Activated CD4-positive, alpha-beta T cell treated with anti-CD3 and anti-CD28 coated beads for 36 hours (primary cell): Measurements from ENCODE around the gene SPC24. TPM values are rescaled to one million over a fixed set of nuclear protein-coding genes. Genes with fewer than 3 reads are reported as not detected.
"Not testable (repeated sequence)": the region's sequence is repeated elsewhere in the genome, so short reads cannot be mapped to it uniquely, and the experiment has no call there.

Source experiments
- ATAC-seq: fragments of 200-7000 bp; cut with Tn5 transposase; one replicate; pipeline ENCODE4 v1.10.0; 2021; ENCODE audit warnings: mild to moderate bottlenecking, moderate library complexity
- CTCF ChIA-PET: fragments of 350-600 bp; sonication (Branson Sonifier 250); formaldehyde crosslinking; loops from one replicate; lab custom pipeline; 2021; ENCODE audit warnings: antibody characterized with exemption; lab: Charles Lee
- POLR2A ChIA-PET: fragments of 350-600 bp; sonication (Branson Sonifier 250); formaldehyde crosslinking; loops from one replicate; lab custom pipeline; 2021; ENCODE audit warnings: antibody characterized with exemption, inconsistent platforms; lab: Charles Lee
- DNase-seq: peaks from one replicate; pipeline ENCODE4 v3.0.0-alpha.2; 2020
- H3K27ac Mint-ChIP-seq: one replicate; pipeline ENCODE4 v1.8.0; 2021; ENCODE audit warnings: mixed read lengths
- H3K27me3 Mint-ChIP-seq: one replicate; pipeline ENCODE4 v1.8.0; 2021; ENCODE audit warnings: mixed read lengths
- H3K36me3 Mint-ChIP-seq: one replicate; pipeline ENCODE4 v1.8.0; 2021; ENCODE audit warnings: low read depth, mixed read lengths
- H3K4me1 Mint-ChIP-seq: one replicate; pipeline ENCODE4 v1.8.0; 2021; ENCODE audit warnings: mixed read lengths
- H3K4me3 Mint-ChIP-seq: one replicate; pipeline ENCODE4 v1.8.0; 2021; ENCODE audit warnings: mild to moderate bottlenecking, moderate library complexity, mixed read lengths
- H3K9me3 Mint-ChIP-seq: one replicate; pipeline ENCODE4 v1.8.0; 2021; ENCODE audit warnings: low read depth, mixed read lengths
- intact Hi-C, 2 experiments: fragments of 100-400 bp; cut with DNase I in 1 of 2; cut with micrococcal nuclease in 1 of 2; formaldehyde crosslinking; loops; one replicate each; pipeline versions ENCODE4 v1.14.2 to v1.15.1; 2022 to 2024; cut with DNase I, micrococcal nuclease
- total RNA-seq, 2 experiments: library from RNA; stranded (reverse); gene quantifications; one replicate each; pipeline ENCODE4 v1.2.3, GENCODE V29; 2021

SPC24 gene
- total RNA-seq, 2 experiments from 2014 or later, result 59.6 to 72.2 TPM

DNA sequence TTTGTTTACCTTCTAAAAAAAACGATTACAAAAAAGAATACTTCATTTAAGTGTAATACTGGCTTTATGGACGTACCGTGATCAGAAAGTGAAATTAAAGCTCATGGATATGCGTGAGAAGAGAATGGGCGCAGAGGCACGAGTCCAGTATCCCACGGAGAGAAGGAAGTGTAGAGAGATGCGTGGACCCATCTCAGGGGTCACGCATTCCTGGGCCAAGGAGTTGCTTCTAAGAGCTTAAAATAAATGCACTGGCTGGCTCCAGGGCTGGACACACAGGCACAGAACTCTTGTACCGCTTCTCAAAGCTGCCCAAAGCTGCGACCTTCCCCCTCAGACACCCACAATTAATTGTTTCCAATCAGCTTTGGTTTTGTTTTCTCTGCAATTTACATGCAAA lies 8.7 kb upstream of the SPC24 start:
- ChIA-PET POLR2A (no interaction called here), CTCF (interaction anchor here (1.1 to 1.8 kb wide), 3 partner anchors 10 to 300 kb away, joined by 4 to 8 read pairs (median 4); partner anchors contain the start of gene SPC24)
- ATAC-seq, result no peak
- Mint-ChIP-seq H3K4me1 (no peaks in the 10 kb centered on the region), H3K36me3 (no peaks in the 10 kb centered on the region), H3K4me3 (no peak overlapping the region), H3K27me3 (no peaks in the 10 kb centered on the region), H3K27ac (no peak overlapping the region), H3K9me3 (peaks cover 2% of the 10 kb centered on the region)
- intact Hi-C loops, result no loop called here
- no peak for DNase-seq

DNA sequence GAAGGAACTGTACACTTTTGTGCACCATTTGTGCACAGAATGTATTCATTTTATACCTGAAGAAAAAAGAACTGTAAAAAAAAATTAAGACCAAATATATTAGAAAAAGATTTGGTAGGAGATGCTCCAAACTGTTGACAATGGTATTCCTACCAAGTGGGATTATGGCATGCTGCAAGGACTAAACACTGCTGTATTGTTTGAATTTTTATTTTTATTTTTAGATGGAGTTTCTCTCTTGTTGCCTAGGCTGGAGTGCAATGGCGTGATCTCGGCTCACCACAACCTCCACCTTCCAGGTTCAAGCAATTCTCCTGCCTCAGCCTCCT lies 4.8 kb upstream of the SPC24 start:
- H3K36me3 Mint-ChIP-seq, POLR2A ChIA-PET, DNase-seq, H3K9me3 Mint-ChIP-seq, H3K4me1 Mint-ChIP-seq, intact Hi-C loops, CTCF ChIA-PET, H3K27me3 Mint-ChIP-seq, H3K4me3 Mint-ChIP-seq, ATAC-seq, H3K27ac Mint-ChIP-seq: not testable (repeated sequence)

DNA sequence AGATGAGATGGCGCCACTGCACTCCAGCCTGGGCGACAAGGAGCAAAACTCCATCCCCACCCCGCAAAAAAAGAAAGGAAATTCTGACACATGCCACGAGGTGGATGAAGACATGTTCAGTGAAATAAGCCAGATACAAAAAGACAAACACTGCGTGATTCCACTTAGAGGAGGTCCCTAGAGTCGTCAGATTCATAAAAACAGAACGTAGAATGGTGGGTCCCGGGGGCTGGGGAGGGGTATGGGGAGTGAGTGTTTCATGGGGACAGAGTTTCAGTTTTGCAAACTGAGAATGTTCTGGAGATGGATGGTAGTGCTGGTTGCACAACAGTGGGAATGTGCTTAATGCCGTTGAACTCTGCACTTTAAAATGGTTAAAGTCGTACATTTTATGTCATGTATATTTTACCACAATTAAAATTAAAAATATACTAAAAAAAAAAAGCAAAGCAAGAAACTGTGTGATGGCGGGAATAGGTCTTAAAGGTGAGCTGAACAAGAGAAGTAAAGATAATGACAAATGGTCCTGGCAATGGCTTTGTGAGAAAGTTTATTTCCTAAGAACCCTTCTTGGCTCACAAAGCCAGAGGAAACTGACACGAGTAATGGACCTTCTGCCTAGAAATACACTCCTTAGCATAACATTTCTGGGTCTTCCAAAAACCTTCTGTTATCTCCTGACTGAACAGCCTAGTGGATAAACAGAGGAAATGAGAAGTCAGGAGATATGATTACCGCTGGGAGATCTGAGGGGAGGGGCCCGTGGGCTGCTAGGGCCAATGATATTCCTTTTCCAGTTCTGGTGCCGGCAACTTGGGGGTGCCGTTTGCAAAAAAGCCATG lies 4.2 kb upstream of the SPC24 start:
- CTCF ChIA-PET, result interaction anchor here (0.7 kb wide), 1 partner anchor 211 kb away, joined by 3 read pairs; no protein-coding TSS in a partner anchor
- H3K27ac Mint-ChIP-seq, result no peak overlapping the region
- no peaks in the 10 kb centered on the region for H3K27me3 Mint-ChIP-seq
- DNase-seq (no peak), ATAC-seq (no peak)
- no peak overlapping the region for H3K4me3 Mint-ChIP-seq
- peaks cover under 1% of the 10 kb centered on the region for H3K36me3 Mint-ChIP-seq
- peaks cover 5% of the 10 kb centered on the region for H3K4me1 Mint-ChIP-seq
- peaks cover 2% of the 10 kb centered on the region for H3K9me3 Mint-ChIP-seq
- intact Hi-C loops, result no loop called here
- POLR2A ChIA-PET, result no interaction called here

DNA sequence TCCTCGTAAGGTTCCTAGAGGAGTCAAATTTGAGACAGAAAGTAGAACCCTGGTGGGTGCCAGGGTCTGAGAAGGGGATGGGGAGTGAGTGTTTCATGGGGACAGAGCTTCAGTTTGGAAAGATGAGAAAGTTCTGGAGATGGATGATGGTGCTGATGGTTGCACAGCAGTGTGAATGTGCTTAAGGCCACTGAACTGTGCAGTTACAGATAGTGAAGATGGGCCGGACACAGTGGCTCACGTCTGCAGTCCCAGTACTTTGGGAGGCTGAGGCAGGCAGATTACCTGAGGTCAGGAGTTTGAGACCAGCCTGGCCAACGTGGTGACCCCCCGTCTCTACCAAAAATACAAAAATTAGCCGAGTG lies 917 bp downstream of the SPC24 start:
- Mint-ChIP-seq H3K27me3 (no peaks in the 10 kb centered on the region), H3K4me1 (peaks cover 12% of the 10 kb centered on the region), H3K36me3 (peaks cover 19% of the 10 kb centered on the region), H3K27ac (peak overlapping the region; percentile 44), H3K9me3 (no peaks in the 10 kb centered on the region), H3K4me3 (peak overlapping the region; percentile 79)
- no peak for ATAC-seq
- intact Hi-C loops, result loop anchor here (1.0 to 2.0 kb wide), 7 partner anchors 43 to 404 kb away; partner anchors contain the start of genes ELOF1 (in 1 of the 2), KANK2 (in 1 of the 2), LDLR (in 1 of the 2) and ODAD3 (in 1 of the 2)
- no peak for DNase-seq
- POLR2A ChIA-PET, result interaction anchor here (1.1 kb wide), 1 partner anchor 11 kb away, joined by 3 read pairs; no protein-coding TSS in a partner anchor
- CTCF ChIA-PET, result interaction anchor here (0.6 to 2.4 kb wide), 5 partner anchors 9 to 139 kb away, joined by 3 to 8 read pairs (median 3); no protein-coding TSS in a partner anchor

DNA sequence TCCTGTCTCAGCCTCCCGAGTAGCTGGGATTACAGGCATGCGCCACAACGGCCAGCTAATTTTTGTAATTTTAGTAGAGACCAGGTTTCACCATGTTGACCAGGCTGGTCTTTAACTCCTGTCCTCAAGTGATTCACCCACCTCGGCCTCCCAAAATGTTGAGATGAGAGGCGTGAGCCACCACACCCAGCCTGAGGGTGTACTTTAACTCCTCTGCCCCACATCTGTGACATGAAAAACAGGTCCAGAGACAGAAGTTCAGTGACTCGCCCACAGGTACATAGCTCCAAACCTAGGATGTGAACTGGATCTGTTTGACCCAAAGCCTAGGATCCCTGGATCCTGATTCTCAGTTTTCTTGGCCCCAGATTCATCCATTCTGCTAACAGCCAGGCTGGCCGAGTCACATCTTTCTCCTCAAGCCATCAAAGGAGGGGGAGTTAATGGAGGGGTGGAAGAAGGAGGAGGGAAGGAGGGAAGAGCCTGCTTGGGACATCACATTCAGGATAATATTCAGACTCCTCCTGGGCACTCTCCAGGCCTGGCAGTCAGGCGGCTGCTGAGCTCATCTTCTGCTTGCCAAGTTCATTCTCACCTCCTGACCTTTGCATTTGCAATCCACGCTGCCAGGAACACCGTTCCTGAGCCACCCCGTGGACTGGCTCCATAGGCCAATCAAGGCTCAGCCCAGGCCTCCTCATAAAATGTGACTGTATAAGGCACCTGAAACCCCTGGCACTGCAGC lies 3.1 kb downstream of the SPC24 start:
- no peak overlapping the region for H3K27ac Mint-ChIP-seq
- POLR2A ChIA-PET, result interaction anchor here (0.6 kb wide), 1 partner anchor 17 kb away, joined by 5 read pairs; no protein-coding TSS in a partner anchor
- peaks cover 31% of the 10 kb centered on the region for H3K36me3 Mint-ChIP-seq

DNA sequence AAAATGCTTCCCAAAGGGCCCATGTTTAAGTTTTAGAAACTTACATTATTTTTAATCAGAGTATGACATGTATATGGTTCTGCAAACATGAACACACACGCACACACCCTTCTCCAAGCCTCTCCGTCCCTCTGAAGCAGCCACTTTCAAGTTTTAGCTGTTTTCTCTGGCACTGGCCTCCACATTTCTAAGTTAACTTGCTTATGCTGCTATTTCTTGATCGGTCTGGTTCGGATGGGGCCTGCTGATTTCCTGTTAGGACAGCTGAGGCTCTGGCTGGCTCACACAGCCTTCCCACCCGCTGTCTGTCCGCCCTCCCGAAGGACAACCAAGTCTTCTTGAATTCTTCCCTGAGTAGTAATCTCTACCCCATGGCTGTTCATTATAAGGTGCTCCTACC lies 4.4 kb downstream of the SPC24 start:
- CTCF ChIA-PET, result no interaction called here
- POLR2A ChIA-PET, result interaction anchor here (0.6 kb wide), 2 partner anchors 182 to 304 kb away, joined by 3 to 5 read pairs; no protein-coding TSS in a partner anchor
- Mint-ChIP-seq H3K4me3 (no peak overlapping the region), H3K4me1 (peaks cover 8% of the 10 kb centered on the region), H3K27me3 (no peaks in the 10 kb centered on the region), H3K36me3 (peaks cover 36% of the 10 kb centered on the region), H3K9me3 (no peaks in the 10 kb centered on the region), H3K27ac (no peak overlapping the region)
- intact Hi-C loops, result no loop called here
- DNase-seq, result no peak
- ATAC-seq, result no peak

More for the DNA sequence above, 3.1 kb downstream of the SPC24 start:
- Mint-ChIP-seq H3K4me3 (no peak overlapping the region), H3K9me3 (no peaks in the 10 kb centered on the region), H3K27me3 (no peaks in the 10 kb centered on the region), H3K4me1 (peaks cover 12% of the 10 kb centered on the region)
- CTCF ChIA-PET, result interaction anchor here (0.7 kb wide), 1 partner anchor 76 kb away, joined by 3 read pairs; no protein-coding TSS in a partner anchor
- intact Hi-C loops, result no loop called here
- ATAC-seq (no peak), DNase-seq (no peak)

DNA sequence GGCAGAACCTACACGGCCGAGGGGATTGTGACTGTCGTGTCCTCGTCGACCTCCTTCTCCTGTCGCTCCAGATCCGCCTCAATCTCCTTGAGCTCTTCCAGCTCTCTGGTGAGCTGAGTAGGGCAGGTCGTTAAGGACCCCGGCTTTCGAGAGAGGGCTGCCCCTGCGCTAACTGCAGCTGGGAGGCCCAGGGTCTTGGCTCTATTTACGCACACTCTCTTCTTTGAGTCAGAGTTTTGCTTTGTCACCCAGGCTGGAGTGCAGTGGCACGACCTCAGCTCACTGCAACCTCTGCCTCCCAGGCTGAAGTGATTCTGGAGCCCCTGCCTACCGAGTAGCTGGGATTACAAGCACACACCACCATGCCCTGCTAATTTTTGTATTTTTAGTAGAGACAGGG lies 7.6 kb downstream of the SPC24 start:
- no peaks in the 10 kb centered on the region for H3K27me3 Mint-ChIP-seq
- peaks cover 6% of the 10 kb centered on the region for H3K4me1 Mint-ChIP-seq
- peaks cover 39% of the 10 kb centered on the region for H3K36me3 Mint-ChIP-seq
- POLR2A ChIA-PET, result interaction anchor here (0.7 kb wide), 2 partner anchors 42 to 77 kb away, joined by 3 to 7 read pairs; no protein-coding TSS in a partner anchor
- no peak overlapping the region for H3K4me3 Mint-ChIP-seq
- H3K9me3 Mint-ChIP-seq, result no peaks in the 10 kb centered on the region
- no peak overlapping the region for H3K27ac Mint-ChIP-seq
- intact Hi-C loops, result no loop called here
- CTCF ChIA-PET, result interaction anchor here (0.6 to 0.7 kb wide), 3 partner anchors 32 to 201 kb away, joined by 3 to 4 read pairs (median 3); no protein-coding TSS in a partner anchor
- ATAC-seq (no peak), DNase-seq (no peak)

DNA sequence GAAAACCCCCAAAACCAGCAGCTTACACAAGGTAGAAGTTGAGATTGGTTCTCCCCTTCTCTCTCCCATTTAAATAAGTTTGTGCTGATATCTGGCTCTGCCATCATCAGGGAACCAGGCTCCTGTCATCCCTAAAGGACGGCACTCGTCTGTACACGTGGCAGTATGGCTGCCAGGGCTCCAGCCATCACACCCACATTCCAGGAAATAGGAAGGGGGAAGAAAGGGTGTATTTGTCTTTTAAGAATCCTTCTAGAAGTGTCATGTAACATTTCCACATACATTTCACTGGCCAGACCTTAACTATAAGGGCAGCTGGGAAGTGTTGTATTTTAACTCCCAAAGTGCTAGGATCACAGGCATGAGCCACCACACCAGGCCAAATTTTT lies 10.1 kb downstream of the SPC24 start:
- no peak overlapping the region for H3K4me3 Mint-ChIP-seq
- intact Hi-C loops, result no loop called here
- H3K36me3 Mint-ChIP-seq, result peaks cover 27% of the 10 kb centered on the region
- ChIA-PET CTCF (interaction anchor here (0.7 kb wide), 1 partner anchor 9 kb away, joined by 3 read pairs; no protein-coding TSS in a partner anchor), POLR2A (no interaction called here)
- H3K4me1 Mint-ChIP-seq, result peaks cover 6% of the 10 kb centered on the region
- DNase-seq (no peak), ATAC-seq (no peak)
- H3K27ac Mint-ChIP-seq, result no peak overlapping the region
- no peaks in the 10 kb centered on the region for H3K9me3 Mint-ChIP-seq
- no peaks in the 10 kb centered on the region for H3K27me3 Mint-ChIP-seq

DNA sequence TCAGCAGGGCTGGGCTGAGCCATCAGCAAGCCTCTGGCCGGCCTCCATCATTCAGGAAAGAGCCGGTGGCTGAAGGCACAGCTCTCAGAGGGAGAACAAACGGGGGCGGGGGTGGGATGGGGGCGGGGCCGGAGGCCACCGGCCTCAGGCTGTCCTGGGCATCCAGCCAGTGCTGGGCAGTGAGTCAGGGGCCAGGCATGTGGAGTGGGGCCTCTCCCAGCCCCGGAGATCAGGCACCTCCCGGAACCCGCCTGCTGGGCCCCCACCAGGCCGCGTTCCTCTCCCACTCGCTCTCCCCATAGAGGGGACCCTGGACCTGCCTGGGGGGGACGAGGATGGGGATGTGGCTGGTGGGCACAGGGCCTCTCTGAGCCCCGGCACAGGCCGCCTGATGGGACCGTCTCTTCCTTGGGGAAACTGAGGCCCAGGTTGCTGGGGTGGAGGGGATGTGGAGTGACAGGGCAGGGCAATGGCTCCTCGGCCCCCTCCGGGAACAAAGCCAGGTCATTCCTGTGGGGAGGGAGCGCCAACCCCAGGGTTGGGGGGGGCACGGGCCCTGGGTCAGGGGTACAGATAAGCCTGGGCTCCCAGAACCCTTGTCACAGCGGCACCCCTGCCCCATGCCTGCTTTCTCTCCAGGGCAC lies 12.9 kb downstream of the SPC24 start:
- no peaks in the 10 kb centered on the region for H3K27me3 Mint-ChIP-seq
- intact Hi-C loops, result no loop called here
- peaks cover 16% of the 10 kb centered on the region for H3K36me3 Mint-ChIP-seq
- H3K9me3 Mint-ChIP-seq, result no peaks in the 10 kb centered on the region
- no peak overlapping the region for H3K27ac Mint-ChIP-seq
- peaks cover 11% of the 10 kb centered on the region for H3K4me1 Mint-ChIP-seq
- DNase-seq (no peak), ATAC-seq (no peak)
- ChIA-PET POLR2A (interaction anchor here (0.7 kb wide), 1 partner anchor 12 kb away, joined by 3 read pairs; no protein-coding TSS in a partner anchor), CTCF (interaction anchor here (0.7 to 1.4 kb wide), 2 partner anchors 17 to 349 kb away, joined by 3 to 4 read pairs; no protein-coding TSS in a partner anchor)
- no peak overlapping the region for H3K4me3 Mint-ChIP-seq

DNA sequence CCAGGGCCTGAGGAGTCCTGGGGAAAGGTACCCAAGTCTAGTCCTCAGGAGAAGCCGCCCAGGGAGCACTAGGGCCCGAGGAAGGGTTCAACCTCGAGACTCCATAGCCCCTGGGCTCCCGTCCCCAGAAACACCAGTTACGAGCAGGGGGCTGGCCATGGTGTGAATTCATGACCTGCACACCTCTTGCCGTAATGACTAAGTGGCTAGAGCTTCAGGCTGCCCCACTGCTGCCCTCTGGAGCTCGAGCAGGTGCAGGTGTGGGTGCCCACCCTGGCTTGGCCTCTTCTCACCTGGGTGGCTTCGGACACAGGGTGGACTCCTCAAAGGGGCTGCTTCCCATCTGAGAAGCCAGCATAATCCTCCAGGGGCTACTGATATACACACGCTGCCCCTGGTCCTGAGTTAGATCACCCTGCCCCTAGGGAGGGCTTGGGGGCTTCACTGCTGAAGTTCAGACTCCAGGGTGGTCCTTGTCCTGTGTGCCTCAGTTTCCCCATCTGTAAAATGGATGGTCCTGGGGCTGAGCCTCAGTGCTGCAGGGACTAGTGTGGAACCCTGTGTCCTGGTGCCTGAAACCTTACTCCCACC lies 13.6 kb downstream of the SPC24 start:
- H3K27me3 Mint-ChIP-seq, result no peaks in the 10 kb centered on the region
- no peaks in the 10 kb centered on the region for H3K9me3 Mint-ChIP-seq
- ChIA-PET POLR2A (interaction anchor here (0.6 kb wide), 1 partner anchor 374 kb away, joined by 5 read pairs; no protein-coding TSS in a partner anchor), CTCF (interaction anchor here (0.7 kb wide), 2 partner anchors 106 to 350 kb away, joined by 3 to 5 read pairs; no protein-coding TSS in a partner anchor)
- no peak for DNase-seq
- intact Hi-C loops, result no loop called here
- H3K4me1 Mint-ChIP-seq, result peaks cover 16% of the 10 kb centered on the region
- no peak overlapping the region for H3K27ac Mint-ChIP-seq
- H3K4me3 Mint-ChIP-seq, result no peak overlapping the region
- no peak for ATAC-seq
- peaks cover 12% of the 10 kb centered on the region for H3K36me3 Mint-ChIP-seq
